Measurements from ENCODE around the gene ATP6V1A. TPM values are rescaled to one million over a fixed set of nuclear protein-coding genes. Genes with fewer than 3 reads are reported as not detected.

The ATP6V1A gene
- total RNA-seq, 2 donors from 2014 or later: 27.8 to 32.2 TPM

DNA sequence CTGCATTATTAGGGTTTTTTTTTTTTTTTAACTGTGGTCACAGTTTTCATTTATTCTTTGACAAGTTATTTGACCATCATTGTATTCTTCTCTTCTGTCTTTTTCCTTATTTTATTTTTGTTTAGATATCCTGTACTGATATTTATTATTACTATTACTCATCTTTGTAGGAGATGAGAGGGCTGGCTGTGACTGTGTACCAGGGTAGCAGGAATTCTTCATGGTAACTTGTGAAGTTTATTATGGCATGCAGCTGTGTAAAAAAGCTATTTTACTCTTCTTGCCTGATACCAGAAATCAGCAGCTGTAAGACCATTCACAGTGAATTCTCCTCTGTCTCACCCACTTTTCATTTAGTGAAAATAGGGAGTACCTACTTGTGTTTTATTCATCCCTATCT lies 44.5 kb downstream of the ATP6V1A start:
- Histone ChIP-seq H3K27me3 (replicated peaks; ENCODE audit: insufficient read depth) (no peaks in the 10 kb centered on the region), H3K27ac (no peak overlapping the region), H3K4me1 (ENCODE audit: control insufficient read depth in 1 of 2, low read depth in 2 of 2) (no peaks in the 10 kb centered on the region), H3K36me3 (peaks cover 10% of the 10 kb centered on the region), H3K4me3 (no peak overlapping the region), H3K9me3 (no peaks in the 10 kb centered on the region)
- ATAC-seq (ENCODE audit: insufficient number of reproducible peaks, low FRiP score, low read depth) (no peak), DNase-seq (ENCODE audit: low spot score) (no peak)
- TF ChIP-seq, protein P1, sequence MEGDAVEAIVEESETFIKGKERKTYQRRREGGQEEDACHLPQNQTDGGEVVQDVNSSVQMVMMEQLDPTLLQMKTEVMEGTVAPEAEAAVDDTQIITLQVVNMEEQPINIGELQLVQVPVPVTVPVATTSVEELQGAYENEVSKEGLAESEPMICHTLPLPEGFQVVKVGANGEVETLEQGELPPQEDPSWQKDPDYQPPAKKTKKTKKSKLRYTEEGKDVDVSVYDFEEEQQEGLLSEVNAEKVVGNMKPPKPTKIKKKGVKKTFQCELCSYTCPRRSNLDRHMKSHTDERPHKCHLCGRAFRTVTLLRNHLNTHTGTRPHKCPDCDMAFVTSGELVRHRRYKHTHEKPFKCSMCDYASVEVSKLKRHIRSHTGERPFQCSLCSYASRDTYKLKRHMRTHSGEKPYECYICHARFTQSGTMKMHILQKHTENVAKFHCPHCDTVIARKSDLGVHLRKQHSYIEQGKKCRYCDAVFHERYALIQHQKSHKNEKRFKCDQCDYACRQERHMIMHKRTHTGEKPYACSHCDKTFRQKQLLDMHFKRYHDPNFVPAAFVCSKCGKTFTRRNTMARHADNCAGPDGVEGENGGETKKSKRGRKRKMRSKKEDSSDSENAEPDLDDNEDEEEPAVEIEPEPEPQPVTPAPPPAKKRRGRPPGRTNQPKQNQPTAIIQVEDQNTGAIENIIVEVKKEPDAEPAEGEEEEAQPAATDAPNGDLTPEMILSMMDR (IDR thresholded peaks at IDR 0.05): no peak

DNA sequence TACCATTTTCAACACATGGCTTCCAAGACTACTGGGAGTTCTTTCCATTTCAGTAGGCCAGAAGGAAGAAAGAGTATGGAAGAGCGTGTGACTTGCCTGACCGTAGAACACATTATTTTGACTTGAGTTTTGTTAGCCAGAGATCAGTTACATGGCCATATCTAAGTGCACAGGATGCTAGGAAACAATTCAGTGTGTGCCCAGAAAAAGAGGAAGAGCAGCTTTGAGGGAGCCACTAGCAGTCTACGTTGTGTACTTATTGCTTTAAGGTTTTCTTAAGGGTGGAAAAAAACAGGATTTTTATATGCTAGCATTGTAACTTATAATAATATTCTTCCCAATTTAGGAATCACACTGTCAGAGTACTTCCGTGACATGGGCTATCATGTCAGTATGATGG lies 47.7 kb downstream of the ATP6V1A start:
- Histone ChIP-seq H3K4me3 (no peak overlapping the region), H3K36me3 (peaks cover 7% of the 10 kb centered on the region), H3K27ac (no peak overlapping the region), H3K27me3 (replicated peaks; ENCODE audit: insufficient read depth) (no peaks in the 10 kb centered on the region), H3K9me3 (no peaks in the 10 kb centered on the region), H3K4me1 (ENCODE audit: control insufficient read depth in 1 of 2, low read depth in 2 of 2) (no peaks in the 10 kb centered on the region)
- no peak for DNase-seq (ENCODE audit: low spot score)
- TF ChIP-seq, protein P1 (IDR thresholded peaks at IDR 0.05): no peak
- no peak for ATAC-seq (ENCODE audit: insufficient number of reproducible peaks, low FRiP score, low read depth)

DNA sequence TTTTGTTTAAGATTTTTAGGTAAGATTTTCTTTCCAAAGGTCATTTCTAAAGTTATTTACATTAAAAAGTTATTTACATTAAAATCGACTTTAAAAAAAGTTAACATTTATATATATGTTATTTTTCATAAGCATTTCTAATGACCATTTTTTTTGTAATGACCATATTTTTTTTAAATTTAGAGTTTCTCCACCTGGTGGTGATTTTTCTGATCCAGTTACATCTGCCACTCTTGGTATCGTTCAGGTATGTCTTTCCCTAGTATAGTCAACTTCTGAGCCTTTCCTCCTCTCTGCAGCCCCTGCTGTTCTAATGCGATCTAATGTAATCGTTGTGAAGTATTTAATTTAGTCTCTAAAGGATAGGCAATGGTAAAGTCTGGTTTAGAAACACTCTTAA lies 48.9 kb downstream of the ATP6V1A start:
- Histone ChIP-seq H3K27me3 (replicated peaks; ENCODE audit: insufficient read depth) (no peaks in the 10 kb centered on the region), H3K36me3 (peaks cover 12% of the 10 kb centered on the region), H3K4me3 (no peak overlapping the region), H3K4me1 (ENCODE audit: control insufficient read depth in 1 of 2, low read depth in 2 of 2) (no peaks in the 10 kb centered on the region), H3K9me3 (no peaks in the 10 kb centered on the region), H3K27ac (no peak overlapping the region)
- TF ChIP-seq, protein P1 (IDR thresholded peaks at IDR 0.05): no peak
- no peak for DNase-seq (ENCODE audit: low spot score)
- no peak for ATAC-seq (ENCODE audit: insufficient number of reproducible peaks, low FRiP score, low read depth)

DNA sequence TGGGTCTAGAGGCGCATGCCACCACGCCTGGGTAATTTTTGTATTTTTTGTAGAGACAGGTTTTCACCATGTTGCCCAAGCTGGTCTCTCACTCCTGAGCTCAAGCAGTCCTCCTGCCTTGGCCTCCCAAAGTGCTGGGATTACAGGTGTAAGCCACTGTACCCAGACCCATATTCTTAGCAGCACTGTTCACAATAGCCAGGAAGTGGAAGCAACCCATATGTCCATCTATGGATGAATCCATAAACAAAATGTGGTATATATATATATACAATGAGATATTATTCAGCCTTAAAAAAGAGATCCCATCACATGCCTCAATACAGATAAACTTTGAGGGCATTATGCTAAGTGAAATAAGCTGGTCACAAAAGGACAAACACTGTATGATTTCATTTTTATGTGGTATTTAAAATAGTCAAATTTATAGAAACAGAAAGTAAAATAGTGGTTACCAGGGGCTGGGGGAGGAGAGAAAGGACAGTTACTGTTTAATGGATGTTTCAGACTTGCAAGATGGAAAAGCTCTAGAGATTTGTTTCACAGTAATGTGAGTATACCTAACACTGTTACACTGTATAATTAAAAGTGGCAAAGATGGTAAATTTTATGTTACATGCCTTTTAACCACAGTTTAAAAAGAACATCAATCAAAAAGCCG lies 56.1 kb downstream of the ATP6V1A start:
- DNase-seq (ENCODE audit: low spot score) (no peak), ATAC-seq (ENCODE audit: insufficient number of reproducible peaks, low FRiP score, low read depth) (no peak)
- Histone ChIP-seq H3K4me3 (no peak overlapping the region), H3K36me3 (peaks cover 36% of the 10 kb centered on the region), H3K9me3 (no peaks in the 10 kb centered on the region), H3K27me3 (replicated peaks; ENCODE audit: insufficient read depth) (no peaks in the 10 kb centered on the region), H3K4me1 (ENCODE audit: control insufficient read depth in 1 of 2, low read depth in 2 of 2) (no peaks in the 10 kb centered on the region), H3K27ac (no peak overlapping the region)
- TF ChIP-seq, protein P1 (IDR thresholded peaks at IDR 0.05): no peak

DNA sequence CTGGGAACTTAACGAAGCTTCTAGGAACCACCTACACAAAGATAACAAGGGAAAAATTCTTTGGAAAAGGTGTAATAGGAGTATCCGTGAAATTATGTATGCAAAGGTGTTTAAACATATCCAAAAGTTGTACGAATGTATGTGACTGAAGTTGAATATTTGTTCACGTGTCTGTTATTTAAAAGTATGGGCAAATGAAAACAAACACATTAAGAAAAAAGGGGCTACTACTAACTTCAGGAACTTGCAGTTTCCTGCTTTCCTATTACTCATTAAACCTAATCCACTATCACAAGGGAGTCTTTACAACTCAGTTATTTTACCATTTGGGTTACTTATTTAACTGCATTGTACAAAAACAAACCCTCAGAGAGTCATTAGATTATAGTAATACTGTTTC lies 57.8 kb downstream of the ATP6V1A start:
- H3K4me1 ChIP-seq (ENCODE audit: control insufficient read depth in 1 of 2, low read depth in 2 of 2): no peaks in the 10 kb centered on the region
- H3K4me3 ChIP-seq: no peak overlapping the region
- TF ChIP-seq, protein P1 (IDR thresholded peaks at IDR 0.05): no peak
- H3K27me3 ChIP-seq (replicated peaks; ENCODE audit: insufficient read depth): no peaks in the 10 kb centered on the region
- no peaks in the 10 kb centered on the region for H3K9me3 ChIP-seq
- no peak overlapping the region for H3K27ac ChIP-seq
- no peak for ATAC-seq (ENCODE audit: insufficient number of reproducible peaks, low FRiP score, low read depth)
- no peak for DNase-seq (ENCODE audit: low spot score)
- peaks cover 37% of the 10 kb centered on the region for H3K36me3 ChIP-seq

Data from thoracic aorta (tissue), 2 donors.